HG03175 (cell line): ENCODE results near the gene AIPL1.

ENCODE experiments used
- ATAC-seq: cut with Tn5 transposase; IDR thresholded peaks from one replicate; pipeline ENCODE4 v1.9.1; 2021; ENCODE audit warnings: mild to moderate bottlenecking, moderate library complexity; ENCODE audit not compliant: unreplicated experiment

The AIPL1 gene

DNA sequence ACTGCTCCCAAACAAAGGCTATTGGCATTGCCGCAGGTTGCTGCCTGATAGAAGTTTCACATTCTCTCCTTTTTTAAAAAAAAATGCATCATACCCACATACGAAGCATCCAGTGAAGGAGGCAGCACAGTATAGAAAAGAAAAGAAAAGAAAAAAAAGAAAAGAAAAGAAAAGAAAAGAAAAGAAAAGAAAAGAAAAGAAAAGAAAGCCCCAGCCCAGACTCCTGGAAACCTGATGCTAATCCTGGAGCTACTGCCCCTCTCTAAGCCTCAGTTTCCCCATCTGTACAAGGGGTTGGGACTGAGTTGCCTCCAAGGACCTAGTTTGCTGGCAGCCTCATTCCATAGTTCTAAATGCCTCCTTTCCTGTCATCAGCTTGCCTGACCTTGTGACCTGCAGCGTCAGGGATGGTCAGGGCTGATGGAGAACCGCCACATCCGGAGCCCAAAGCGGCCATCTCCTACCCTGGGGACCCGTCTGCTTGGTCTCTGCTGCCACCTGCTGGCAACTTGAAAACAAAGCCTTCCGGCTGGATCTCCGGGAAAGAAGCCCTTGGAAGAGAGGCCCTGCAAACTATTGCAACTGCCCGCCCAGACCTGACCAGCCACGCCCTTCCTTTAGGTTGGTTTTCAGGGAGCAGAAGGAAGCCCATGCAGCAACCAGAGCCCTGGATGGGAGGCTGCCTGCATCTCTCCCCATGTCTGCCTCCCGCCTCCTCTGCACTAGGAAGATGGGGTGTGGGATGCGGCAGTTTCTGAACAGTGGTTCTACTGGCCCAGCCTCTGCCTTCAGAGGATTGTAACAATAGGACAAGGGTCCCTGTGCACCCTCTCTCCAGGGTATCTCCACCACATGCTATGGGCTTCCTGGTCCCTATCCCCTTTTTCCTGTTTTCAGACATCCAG, 13.0 kb downstream of the AIPL1 start:
- ATAC-seq: no peak

DNA sequence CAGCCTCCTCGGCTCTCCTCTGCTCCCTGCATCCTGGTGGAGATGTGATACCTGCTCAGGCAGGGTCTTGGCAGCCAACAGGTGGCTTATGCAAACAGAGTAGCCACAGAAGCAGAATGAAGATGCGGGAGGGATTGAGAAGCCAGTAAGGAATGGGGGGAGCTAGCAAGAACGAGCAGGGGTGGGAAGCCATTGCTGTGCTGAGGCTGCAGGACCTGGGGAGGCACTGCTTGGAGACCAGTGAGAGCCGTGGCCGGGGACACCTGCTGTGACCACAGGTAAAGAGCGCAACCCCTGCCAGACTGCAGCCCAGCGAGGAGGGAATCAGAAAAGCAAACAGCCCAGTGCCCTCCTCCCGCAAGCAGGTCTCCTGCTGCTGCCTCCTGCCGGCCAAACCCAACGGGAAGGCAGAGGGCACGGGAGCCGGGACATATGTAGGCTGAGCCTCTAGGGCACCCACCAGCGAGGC, 14.7 kb downstream of the AIPL1 start:
- no peak for ATAC-seq

DNA sequence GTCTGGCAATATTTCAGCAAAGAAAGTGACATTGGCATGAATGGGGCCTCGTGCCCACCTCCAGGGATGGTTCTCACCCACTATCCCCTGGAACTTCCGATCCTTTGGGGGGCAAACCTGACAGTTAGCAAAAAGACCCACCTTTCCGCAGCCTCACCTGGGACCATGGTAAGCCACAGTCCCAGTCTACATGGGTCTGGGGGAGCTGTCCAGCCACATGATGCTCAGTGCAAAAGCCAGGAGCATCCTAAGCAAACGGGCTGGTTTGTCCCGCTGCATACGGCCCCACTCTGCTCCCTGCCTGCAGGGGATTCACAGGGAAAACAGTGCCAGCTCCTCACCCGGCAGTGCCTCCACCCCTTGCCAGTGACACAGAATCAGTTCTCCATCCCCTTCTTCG, 19.3 kb downstream of the AIPL1 start:
- no peak for ATAC-seq

DNA sequence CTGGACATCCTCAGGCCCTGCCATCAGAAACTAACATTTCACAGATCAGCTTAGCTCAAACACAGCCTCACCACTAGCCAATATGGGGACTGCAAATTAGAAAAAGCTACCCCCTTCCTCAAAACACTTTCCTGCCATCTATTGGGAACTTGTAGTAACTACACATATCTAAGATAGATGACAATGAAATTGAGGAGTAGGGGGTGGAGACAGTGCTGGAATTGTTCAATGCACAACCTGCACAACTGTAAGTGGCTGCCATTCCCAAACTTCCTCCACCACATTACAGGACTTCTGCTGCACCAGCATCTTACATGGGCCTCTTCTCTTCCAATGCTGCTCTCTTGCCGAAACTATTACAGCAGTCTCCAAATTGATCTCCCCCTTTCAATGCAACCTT, 21.9 kb downstream of the AIPL1 start:
- no peak for ATAC-seq

DNA sequence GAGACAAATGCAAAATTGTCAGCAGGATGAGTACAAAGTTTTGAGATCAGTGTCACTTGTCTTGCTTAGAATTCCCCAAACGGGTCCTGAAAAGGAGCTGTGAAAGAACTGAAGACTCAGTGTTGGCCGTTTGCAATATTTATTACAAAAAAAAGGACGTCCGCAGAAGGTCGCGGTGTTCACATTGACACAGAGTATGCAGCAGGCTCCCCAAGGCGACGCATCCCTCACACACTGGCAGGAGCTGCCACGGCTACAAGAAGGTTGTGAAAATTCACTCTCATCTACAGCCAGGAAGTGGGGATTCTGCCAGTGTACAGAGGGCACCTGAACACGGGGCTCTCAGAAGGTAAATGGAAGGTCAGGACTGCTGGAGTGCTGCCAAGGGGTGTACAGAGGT, 26.2 kb downstream of the AIPL1 start:
- ATAC-seq: no peak

DNA sequence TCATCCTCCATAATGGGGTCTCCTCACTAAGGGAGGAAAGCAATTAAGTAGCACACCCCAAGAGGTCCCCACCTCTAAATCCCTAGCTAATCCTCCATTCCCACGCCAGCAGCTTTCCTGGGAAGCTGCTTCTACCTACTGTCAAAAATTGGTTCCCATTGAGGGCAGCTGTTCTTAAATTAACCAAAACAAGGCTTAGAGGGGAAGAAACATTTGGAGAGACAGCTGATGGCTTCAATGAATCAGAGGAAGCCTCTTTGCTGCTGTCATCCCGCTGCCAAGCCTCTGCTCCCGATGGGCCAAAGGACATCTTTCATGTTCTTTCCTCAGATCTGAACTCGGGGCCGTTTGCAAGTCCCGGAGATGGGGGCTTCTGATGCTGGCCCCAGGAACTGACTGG, 26.6 kb downstream of the AIPL1 start:
- no peak for ATAC-seq

DNA sequence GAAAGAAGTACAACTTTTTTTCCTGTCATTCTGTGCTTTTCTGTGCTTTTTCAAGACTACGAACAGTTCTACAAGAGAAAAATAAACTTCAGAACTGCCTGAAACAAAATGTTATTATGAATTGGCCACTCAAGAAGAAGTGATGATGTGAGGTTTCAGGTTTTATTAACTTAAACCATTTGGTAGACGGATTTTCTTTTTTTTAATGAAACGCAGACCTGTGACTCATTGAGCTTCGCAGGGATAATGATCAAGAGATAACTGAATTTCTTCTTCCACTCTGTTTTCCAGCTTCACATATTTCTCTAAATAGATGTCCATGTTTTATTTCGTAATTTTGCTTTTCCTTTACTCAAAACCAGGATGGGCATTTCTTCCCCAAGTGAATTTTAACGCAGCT, 32.7 kb downstream of the AIPL1 start:
- no peak for ATAC-seq

DNA sequence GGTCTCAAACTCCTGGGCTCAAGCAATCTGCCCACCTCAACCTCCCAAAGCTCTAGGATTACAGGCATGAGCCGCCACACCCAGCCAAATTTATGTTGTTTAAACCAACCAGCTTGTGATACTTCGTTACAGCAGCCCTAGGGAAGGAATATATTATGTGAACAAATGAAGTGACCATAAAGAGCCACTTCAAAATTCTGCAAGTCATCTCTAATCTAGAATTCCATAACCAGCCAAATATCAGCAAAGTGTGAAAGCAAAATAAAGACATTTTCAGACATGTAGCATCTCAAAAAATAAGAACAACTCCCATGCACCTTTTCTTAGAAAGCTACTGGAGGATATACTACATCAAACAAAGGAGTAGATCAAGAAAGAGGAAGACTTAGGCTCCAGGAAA, 36.0 kb downstream of the AIPL1 start:
- ATAC-seq: no peak

DNA sequence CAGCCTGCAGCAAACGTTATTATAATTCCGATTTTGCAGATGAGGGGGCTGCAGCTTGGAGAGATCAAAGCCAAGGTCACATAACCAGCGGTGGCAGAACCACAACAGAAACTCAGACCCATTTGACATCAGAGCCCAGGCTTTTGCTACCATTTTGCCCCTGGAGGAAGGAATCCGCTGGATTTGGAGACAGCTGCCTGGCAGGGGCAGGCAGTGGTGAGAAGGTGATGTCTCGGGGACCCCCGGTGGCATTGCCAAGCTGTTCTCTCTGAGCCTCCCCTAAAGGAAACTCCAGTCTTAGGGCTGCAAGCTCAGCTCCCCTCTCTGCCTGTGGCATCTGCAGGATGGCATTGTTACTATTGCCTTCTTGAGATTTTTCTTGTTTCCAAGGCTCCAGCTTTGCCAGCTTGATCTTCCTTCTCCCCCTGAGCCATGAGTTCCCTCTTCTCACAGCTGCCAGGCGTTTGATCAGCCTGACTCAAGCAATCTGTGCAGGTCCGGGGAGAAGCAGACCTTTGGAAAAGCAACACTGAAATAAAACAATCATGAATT, 40.8 kb downstream of the AIPL1 start:
- no peak for ATAC-seq

DNA sequence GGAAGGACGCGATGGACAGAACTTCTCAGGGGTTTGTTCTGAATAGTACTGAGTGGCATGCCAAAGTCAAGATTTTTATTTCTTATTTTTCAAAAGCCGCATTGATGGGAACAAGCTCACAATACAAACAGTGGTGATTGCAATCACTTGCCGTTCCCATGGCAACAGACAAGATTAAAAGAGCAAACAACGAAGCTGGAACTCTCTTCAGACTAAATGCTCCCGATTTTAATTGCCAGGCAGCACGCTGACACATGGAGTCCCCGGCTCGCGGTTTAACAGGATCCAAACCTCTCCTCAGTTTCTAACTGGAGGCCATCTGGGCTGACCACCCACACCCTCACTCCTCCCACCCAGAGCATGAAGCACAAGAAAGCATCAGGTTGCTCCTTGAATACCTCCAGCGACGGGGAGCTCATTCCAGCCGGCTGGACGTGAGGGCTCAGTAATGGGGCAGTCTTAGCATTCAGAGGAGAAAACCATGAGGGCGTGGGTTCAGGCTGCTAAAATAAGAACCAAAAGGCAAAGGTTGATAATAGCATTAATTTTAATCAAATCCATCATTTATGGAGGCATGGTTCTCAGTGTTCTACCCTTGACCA, 41.5 kb downstream of the AIPL1 start:
- no peak for ATAC-seq

DNA sequence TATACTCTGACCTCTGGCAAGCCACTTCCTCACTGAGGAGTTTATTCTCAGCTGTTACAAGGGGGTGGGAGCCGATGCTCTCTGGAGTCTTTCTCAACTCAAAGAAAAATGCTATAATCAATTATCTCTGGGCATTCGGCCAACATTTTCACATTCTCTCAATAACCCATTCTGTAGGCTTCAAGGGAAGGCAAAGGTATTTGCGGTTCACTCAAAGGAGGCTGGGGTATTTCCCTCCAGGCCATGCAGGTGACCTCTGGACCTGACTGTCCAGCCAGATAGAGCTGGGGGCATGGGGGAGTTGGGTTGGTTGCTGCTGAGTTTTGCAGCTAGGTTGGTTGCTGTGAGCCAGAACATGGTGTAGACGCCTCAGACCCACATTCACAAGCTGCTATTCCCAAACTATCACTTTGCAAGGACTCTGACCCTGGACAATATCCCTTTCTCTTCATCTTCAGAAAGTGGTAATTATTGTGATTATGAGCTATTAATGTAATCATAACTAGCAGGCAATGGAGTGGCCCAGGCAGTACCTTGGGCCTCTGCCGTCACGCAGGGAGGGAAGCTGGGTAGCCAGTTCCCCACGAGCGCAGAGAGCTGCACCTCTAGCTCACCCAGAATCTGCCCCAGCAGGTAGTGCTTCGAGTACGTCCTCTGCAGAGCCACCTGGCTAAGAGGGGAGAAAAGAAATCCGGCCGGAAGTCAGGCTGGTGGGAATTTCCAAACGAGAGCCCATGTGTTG, 42.1 kb downstream of the AIPL1 start:
- no peak for ATAC-seq

DNA sequence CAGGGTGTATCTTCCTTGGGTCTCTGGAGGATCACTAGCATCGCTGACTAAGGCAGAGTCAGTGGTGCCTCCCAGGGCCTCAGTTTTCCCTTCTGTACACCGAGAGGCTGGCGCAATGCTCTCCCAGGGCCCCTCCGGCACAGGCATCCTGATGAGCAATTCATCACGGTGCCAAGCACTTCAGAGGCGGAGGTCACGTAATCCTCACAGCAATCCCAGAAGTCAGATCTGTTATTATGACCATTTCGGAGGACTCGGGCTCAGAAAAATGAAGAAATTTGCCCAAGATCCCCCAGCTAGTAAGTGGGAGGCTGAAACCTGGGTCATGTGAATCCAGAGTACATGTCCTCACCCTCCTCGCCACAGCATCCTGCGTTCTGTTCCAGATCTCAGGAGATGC, 46.5 kb downstream of the AIPL1 start:
- ATAC-seq: no peak

DNA sequence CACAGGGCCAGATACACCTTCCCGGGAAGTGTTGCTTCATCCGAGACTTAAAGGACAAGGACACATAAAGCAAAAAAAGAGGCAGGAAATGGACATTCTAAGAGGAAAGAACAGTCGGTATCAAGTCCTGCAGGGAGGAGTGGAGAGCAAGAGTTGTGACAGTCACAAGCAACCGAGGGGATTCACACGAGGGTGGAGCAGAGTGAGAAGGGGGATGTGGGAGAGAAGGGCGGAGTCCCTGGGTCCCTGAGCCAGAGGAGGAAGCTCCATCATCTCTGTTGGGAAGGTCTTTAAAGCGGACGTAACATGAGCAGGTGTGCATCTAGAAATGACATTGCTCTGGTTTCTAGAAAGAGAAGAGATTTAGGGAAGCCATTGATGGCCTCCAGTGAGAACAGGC, 47.1 kb downstream of the AIPL1 start:
- no peak for ATAC-seq

DNA sequence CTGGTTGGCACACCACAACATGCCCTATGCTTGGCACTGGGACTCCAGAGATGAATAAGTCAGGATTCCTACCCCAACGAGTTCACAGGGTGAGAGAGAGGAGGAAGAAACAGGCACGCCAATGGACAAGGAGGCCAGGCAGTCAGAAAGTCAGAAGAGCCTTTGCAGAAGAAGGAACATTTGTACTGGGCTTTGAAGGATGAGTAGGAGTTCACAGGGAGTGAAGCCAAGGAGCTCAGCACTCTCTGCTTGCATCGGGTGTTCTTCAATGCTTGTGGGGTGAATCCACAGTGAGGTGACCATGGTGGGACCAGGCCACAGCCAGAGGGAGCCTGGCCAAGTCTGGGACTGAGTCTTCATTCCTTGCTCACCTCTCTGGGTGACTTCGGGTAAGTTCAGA, 47.5 kb downstream of the AIPL1 start:
- ATAC-seq: no peak

DNA sequence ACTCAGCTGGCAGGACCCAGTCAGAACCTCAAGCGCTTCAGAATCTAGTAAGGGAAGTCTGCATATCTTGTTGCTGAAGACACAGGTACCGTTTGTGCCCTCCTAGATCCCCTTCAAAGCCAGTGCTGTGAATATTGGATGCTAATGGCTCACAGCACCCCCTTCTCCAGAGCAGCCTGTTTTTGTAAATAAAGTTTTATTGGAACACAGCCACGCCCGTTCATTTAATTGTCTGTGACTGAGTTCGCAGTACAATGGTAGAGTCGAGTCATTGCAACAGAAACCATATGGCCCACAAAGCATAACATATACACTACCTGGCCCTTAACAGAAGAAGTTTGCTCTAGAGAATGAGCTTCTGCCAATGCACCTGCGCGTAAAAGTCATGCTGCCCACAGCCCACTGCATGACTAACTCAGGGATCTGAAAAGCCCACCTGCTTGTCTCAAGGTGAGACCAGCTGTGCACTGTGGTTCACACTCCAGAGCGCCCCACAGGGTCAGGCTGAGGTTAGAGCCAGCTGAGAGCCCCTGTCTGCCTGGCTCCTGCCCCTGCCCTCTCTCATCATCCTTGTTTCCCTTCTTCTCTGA, 48.8 kb downstream of the AIPL1 start:
- ATAC-seq: no peak

DNA sequence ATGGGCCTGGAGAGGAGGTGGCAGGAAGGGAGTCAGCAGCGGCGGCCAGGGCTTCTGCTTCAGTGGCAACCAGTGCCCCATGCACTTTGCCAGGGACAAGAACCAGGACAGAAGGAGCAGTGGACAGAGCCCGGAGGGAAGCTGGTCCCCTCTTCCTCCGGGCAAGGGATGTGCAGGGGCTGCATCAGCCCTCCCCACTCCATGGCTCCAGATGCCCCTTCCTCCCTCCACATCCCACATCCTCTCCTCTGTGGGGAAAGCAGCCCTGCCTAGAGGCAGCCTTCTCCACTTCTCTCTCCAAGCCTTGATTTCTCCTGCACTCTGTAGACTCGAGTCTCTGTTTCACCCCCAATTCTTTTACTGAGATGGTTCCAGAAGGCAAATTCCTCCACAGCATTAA, 50.4 kb downstream of the AIPL1 start:
- no peak for ATAC-seq

DNA sequence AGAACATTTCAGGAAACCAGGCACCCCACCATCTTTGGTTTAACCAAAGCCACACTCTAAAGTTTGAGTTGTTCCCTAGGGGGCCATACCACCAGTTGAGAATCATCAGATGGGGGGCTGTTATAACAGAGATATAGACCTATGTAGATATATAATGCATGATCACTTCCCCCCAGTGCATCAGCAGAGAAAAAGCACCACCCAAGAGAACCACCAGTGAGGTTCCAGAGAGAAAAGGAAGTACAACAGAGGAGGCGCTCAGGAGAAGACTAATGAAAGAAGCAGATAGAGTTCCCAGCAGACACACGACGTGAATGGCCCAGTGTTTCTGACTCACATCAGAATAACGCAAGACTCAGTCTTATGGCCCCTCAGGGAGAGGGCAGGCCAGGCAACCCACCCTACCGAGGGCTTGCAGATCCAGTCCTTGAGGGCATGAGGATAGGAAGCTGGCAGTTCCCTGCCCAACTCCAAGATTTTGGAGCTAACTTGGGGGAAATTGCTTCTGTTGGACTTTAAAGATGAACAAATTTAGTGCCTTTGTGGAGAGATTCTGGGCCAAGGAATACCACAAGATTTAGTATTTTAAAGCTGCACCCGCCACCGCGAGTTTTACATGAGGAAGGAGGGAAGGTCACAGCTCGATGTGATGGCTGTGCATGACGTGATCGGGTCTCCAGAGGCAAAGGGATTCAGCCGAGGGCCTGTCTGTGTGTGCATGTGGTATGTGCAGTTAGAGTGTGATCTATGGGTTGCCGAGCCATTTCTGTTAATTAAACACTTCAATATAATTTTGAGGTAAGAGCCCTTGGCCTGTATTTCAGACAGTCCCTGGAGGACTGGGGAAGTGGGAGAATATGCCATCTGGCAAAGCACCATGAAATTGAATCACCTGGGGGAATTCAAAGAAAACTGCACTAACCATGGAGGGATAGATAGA, 53.1 kb downstream of the AIPL1 start:
- no peak for ATAC-seq

DNA sequence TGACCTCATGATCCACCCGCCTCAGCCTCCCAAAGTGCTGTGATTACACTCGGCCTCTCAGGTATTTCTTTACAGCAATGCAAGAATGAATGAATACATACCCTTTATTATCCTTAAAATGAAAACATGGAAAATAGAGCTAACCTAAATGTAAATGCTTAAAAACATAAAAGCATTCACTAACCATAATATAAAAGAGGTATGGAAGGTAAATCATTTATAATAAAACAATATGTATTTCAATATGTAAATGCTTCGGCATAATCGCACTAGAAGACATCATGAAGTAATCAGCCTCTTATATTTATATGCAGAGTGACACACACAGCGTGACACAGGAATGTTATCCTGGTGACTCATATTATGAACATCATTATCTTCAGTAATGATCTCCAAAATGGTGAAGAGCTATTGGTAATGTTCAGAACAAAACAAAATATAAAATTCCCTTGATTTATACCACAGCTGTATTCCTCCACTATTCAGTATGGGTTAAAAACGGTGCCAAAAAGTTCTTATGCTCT, 53.9 kb downstream of the AIPL1 start:
- ATAC-seq: no peak

DNA sequence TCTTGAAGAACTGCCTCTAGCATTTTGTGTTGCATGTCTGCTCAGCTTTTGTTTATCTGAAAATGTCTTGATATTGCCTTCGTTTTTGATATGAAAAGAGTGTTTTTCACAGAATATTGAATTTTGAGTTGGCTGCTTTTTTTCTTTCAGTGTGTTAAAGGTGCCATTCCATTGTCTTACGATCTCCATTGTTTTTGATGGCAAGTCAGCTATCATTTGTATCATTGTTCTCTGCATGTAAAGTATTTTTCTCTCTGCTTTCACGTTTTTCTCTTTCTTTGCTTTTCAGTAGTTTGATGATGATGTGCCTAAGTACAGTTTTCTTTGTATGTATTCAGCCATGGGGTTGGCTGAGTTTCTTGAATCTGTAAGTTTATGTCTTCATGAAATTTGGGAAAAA, 57.0 kb downstream of the AIPL1 start:
- ATAC-seq: no peak

DNA sequence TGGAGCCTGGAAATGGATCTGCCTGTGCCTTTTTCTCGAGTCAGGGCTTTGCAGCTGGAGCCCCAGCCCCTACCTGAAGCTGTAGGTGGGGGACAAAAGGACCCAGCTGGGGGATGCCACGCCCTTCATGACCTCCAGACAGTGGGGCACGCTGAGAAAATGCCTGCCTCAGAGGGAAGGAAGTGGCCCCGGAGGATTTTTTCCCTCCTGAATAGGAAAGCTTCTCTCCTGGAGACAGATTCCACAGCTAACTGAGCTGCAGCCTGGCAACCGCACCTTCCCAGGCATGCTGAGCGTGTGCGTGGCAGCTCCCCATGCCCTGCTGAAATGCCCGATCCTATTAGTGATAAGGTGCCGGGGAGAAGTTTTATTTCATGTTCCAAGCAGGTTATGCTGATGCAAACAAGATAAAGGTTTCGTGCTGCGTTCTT, 58.0 kb downstream of the AIPL1 start:
- no peak for ATAC-seq
